ENCODE measurements around the gene PCDHA10.

GRCh38 chr5:140869555-140869886 lies 13.8 kb downstream of the PCDHA10 start:
- TF ChIP-seq POLR2A (IDR thresholded peaks at IDR 0.05) (no peak), CTCF (IDR thresholded peaks at IDR 0.05) (no peak), POLR2AphosphoS5 (IDR thresholded peaks at IDR 0.05) (no peak), EP300 (IDR thresholded peaks at IDR 0.05) (no peak)

All from suprapubic skin (tissue), 4 donors.